Activated CD8-positive, alpha-beta memory T cell treated with anti-CD3 and anti-CD28 coated beads for 48 hours (primary cell): ENCODE data around the gene OR51D1.

ENCODE experiments used
- DNase-seq, 3 experiments: peaks; one replicate each; pipeline ENCODE4 v3.0.0-alpha.2; 2020; ENCODE audit warnings: low read depth in 2 of 3, low spot score in 2 of 3

The OR51D1 gene

DNA sequence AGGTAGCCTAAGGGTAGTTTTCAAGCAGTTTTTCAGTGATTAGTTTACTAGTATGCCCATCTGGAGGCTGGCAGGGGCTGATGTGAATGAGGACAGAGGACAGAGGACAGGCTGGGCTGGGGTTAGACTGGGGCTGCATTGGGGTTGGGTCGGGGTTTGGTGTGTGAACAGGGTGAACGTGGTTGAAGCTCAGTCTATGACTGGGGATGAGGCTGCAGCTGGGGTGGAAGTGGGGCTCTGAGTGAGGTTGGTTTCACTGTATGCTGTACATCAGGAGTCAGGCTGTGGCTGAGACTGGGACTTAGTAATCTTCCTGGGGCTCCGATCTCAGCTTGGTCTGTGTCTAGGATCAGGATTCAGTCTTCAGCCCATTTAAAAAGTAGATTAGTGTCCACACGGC lies 7.0 kb downstream of the OR51D1 start:
- no peak for DNase-seq

DNA sequence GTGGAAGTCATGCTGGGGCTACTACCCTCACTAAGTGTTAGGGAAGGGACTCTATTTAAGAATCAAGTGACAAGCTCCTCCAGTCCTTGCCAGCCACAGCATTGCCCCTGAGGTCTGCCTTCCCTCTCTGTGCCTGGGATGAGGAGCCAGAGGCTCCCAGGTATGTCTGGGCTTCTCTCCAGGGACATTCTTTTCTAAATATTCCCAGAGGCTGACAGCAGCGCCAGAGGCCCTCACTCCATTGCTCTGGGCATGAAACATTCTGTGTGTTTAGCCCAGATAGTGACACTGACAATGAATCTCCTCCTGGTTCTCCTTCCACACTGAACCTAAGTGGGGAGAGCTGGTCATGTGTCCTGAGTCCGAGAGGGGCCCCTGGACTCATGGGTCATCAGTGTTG lies 8.7 kb downstream of the OR51D1 start:
- DNase-seq, result no peak

DNA sequence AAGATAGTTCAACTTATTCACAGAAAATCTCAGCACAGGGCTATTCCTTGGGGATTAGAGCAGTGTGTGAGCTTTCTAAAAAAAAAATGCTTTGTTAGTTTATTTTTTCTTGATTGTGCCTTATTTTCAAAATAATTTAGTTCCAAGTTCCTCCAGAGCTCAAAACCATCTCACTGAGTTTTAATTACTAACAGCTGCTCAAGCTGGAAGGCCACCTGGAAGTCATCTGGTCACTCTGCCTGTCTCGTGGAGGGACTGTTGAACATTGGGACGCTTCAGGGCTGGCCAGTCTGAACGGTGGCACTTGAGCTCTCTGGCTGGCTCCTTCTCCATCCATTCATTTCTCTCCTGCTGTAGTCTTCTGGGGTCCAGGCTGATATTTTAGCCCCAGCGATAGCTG lies 10.5 kb downstream of the OR51D1 start:
- DNase-seq, result no peak

DNA sequence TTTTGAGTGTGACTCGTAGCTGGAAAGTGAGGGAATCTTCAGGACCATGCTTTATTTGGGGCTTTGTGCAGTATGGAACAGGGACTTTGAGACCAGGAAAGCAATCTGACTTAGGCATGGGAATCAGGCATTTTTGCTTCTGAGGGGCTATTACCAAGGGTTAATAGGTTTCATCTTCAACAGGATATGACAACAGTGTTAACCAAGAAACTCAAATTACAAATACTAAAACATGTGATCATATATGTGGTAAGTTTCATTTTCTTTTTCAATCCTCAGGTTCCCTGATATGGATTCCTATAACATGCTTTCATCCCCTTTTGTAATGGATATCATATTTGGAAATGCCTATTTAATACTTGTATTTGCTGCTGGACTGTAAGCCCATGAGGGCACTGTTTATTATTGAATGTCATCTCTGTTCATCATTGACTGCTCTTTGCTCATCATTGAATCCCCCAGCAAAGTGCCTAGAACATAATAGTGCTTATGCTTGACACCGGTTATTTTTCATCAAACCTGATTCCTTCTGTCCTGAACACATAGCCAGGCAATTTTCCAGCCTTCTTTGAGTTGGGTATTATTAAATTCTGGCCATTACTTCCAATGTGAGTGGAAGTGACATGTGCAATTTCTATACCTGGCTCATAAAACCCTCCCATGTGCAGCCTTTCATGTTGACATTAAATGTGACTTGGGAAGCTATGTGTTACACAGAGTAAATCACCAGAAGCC lies 17.5 kb downstream of the OR51D1 start:
- no peak for DNase-seq

DNA sequence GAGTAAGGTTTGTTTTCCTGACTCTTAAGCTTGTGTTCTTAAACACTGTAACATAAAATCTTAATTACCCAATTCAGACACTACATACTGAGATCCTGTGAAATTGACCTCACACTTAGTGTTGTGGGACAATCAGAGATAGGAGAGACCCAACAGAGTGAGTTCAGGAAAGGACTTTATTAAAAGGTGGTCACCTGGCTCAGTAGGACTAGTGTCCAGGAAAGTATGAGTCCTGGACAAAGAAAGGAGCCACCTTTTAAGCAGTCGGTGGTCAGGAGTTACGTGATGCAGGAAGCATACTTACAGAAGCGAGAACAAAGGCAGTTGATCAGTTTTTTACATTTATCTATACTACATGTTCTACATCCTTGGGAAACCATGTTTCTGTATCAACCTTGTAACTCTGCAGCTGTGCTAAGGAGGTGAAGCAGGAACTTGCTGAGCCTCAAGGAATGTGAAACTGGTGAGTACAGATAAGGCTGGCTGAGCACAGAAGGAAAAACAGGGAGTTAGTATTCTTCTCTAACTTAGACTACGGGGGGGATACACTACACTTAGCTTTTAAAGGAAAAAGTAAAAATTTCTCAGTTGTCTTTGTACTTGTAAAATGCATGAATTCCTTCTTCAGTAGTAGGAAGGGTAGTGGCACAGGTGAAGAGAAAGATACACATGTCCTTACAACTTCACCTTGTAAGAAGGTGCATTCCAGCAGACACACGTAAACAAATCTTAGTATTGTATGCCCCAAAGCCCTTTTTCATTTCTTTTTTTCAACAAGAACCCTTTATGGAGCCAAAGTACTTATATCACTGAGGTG lies 21.6 kb downstream of the OR51D1 start:
- no peak for DNase-seq

DNA sequence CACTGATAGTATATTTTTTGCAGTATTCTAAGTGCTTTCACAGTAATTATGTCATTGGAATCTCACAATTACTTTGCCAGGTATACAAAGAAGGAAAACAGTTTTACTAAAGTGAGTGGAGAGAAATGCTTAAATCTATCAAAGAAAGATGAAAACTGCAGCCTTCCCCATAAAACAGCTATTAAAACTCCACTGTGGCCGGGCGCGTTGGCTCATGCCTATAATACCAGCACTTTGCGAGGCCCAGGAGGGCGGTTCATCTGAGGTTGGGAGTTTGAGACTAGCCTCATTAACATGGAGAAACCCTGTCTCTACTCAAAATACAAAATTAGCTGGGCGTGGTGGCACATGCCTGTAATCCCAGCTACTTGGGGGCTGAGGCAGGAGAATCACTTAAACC lies 25.6 kb downstream of the OR51D1 start:
- DNase-seq, result no peak

DNA sequence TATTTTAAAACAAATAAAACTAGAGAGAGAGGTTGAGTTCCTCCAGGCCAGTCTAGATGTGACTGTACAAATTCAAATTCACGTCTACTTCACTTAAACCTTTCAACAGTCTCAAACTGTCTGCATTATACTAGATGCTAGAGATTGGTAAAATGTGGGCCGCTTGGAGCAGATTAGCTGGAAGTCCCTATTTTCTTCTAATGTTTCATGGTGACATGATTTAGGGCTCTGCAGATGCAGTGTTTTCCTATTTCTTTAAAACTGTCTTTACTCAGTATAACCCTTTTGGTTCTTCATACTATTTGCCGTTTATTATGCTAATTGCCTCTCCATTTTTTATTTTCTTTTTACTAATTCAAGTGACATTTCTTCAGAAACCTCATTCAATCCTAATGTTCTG lies 26.9 kb downstream of the OR51D1 start:
- DNase-seq, result no peak

DNA sequence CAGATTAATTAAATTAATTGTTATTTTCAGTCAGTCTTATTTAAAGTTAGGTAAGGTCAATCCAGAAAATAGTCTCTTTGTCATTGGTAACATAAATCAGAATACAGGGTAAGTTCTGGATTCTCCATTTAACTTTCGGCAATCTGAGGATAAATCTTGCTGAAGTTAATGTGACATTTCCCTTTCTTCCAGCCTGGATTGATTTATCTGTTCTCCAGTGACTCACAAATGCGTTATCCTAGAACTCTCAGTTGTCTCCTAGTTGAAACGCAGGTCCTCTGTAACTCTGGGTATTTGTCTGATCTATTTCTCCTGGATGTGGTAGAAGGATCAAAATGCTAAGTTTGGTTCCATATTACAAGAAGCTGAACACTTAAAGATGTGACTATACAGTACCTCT lies 27.5 kb downstream of the OR51D1 start:
- DNase-seq, result no peak

DNA sequence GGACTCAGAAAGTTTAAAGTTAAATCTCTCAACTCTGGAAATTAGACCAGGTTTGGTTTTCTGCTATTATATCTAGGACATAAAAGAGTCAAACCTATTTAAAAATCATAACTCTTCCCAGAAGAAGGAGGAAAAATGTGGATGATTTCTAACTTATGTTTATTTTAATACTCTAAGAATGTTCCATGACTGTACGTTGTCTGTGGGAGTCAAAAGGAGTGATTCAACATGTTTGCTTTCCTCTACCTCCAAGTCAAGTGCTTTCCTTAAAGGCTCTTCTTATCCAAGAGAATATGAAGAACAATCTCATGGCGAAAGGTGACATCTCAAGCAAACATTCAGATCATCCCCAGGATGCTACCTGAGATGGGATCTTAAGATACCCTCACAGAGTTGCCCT lies 28.1 kb downstream of the OR51D1 start:
- DNase-seq, result no peak

DNA sequence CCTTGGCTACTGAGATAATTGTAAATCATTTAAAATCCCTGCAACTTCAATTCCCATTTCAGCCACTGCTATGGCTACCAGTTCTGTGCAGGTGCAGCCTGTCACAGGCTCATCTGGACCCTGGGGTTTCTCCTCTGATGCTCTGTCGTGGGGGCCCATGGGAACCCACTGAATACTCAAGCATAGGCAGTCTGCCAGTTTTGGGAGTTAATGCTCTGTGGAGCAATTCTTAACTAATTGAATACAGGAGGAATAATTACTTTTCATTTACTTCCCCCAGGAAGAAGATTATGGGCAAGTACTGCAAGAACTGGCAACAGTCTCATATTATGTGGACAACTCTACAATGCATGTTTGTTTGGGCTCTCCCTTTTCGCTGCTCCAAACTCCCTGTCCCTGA lies 34.5 kb downstream of the OR51D1 start:
- DNase-seq, result no peak

DNA sequence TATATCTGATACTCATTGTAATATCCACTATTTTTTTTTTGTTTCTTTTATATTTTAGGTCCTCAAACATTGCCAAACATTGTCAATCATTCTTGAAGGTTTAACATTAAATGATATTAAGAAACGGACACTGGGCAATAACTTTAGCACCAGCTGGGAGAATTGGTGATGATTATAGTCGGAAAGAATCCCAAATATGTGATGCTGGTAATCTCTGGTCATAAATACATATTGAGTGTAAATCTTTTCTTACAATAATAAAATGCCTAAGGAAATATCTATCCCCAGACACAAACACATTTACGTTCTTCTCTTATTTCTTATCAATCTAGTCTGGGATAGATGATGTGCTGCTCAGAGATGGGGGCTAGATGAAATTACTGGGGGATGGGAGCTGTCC lies 35.2 kb downstream of the OR51D1 start:
- DNase-seq, result no peak

DNA sequence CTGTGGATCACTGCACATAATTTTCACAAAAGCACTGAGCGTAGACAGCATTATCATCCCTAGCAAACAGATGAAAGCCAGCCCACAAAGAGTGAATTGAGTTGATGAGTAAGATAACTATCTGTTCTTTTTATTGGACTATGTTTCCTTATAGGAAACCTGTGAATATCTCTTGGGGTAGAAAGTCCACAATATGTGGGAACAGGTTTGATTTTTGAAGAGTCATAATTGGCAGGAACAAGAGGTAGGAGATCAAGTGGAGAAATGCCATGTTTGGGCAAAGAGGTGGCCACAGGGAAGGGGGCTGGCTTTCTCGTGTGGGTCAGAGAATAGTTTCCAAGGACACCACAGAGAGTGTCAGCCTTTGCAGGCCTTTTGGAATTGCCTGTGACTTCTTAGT lies 36.5 kb downstream of the OR51D1 start:
- no peak for DNase-seq

DNA sequence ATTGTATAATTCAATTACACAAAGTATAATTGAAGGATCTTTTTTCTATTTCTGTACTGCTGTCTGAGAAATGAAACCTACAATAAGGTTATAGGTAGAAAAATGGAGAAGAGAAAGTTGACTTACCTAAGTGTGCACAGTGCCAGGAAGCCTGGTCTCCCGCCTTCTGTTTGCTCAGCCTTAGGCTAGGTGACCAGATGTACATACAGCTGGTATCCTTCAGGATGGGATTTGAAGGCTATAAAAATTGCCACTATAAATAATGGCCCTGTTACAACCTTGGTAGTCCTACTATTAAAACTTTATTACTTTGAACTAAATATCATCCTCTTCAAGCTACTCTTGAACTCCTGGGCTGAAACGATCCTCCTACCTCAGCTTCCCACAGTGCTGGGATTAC lies 40.7 kb downstream of the OR51D1 start:
- DNase-seq, result no peak

DNA sequence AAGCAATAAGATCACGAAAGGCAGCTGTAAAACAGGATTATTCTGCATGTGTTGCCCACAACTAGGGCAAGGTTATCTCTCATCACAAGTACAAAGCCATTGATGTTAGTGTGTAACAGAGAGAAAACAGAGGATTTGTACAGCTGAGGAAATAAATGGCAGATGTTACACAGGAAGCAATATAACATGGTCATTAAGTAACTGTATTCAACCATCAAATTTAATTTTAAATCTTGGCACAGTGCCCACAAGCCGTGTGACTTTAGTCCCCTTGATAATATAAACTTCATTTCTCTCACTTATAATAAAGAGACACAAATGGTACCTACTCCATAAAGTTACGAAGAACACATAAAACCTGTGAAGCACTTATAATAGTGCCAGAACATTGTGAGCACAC lies 43.1 kb downstream of the OR51D1 start:
- DNase-seq, result no peak

DNA sequence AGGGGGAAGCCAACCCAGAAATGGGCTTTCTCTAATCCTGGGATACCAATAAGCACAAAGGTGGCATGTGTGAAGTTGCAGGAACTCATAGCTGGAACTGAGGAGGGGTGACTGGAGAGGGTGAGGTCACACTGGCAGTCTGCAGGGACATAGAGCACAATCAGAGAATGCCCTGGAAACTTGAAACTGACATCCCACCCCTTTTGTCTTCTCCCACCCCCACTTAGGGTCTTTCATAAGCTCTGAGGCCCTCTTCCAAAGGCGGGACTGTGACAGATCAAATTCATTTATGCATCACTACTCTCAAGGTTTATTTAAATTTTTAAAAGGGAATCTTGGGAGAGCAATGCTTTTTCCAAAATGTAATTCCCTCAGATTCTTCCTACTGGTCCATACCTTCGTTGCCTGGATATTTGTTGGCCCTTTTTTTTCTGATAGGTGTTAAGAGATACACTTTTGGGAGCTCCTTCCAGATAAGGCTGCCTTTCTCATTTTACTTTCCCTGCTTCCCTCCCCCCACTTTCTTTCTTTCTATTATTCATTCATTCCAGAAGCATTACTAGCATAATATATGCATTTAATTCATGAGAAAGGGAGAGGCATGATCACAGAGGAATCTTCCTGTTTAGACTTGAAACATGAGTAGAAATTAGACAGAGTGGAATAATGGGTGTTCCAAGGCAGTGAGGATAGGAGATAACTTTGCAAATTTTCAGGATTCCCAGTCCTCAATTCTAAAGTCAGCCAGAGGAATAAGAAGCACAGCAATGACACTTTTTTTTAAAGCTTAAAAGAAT lies 45.5 kb downstream of the OR51D1 start:
- no peak for DNase-seq

DNA sequence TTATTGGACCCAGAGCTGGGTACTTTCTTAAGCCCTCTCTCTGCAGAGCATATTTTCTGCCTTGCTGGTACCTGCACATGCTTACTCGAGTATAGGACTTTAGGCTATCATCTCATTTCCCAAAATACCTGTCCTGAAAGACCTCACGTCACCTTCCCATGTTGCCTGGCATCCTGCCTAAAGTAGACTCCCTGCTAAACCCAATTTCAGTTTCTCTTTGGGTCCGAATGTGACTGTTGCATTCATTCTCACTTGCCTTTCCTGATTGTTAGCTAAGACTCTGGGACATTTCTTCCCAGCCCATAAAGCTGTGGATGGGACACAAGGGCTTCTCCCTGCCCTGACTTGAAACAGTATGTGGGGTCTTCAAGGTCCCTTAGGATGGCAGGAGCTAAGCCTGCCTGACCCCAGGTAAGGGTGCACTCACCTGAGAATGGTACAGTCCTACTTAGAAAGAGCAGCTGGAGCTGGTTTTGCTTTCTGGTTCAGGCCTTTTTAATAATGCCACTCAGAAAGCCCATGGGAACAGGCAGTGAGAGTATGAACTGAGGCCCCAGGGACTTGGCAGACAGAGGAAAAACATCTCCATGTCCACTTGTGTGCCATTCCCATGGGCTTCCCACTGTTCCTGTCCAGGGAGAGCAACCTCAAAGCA lies 47.5 kb downstream of the OR51D1 start:
- no peak for DNase-seq
